Stimulated activated naive CD8-positive, alpha-beta T cell treated with anti-CD3 and anti-CD28 coated beads, Interleukin-15, amount 100 ng/mL, for 72 hours (primary cell): ENCODE results near the gene TRIP13.
A peak's percentile ranks its signal among the peaks of the same experiment; 100 is the strongest.
"Not testable (repeated sequence)": the region's sequence is repeated elsewhere in the genome, so short reads cannot be mapped to it uniquely, and the experiment has no call there.

ENCODE experiments used
- ATAC-seq: fragments of 150-1000 bp; cut with Tn5 transposase; 2 replicates; pipeline ENCODE4 v1.10.0; 2021; ENCODE audit warnings: mild to moderate bottlenecking, moderate library complexity
- DNase-seq, 2 donors: peaks; one replicate each; pipeline ENCODE4 v3.0.0; 2021 to 2022
- H3K27ac Mint-ChIP-seq, 2 donors: one replicate each; pipeline ENCODE4 v1.8.0; 2022; ENCODE audit warnings: mild to moderate bottlenecking in 2 of 2, mixed read lengths in 2 of 2, moderate library complexity in 2 of 2
- H3K27me3 Mint-ChIP-seq: one replicate; pipeline ENCODE4 v1.8.0; 2022; ENCODE audit warnings: mixed read lengths
- H3K4me1 Mint-ChIP-seq: one replicate; pipeline ENCODE4 v1.8.0; 2022; ENCODE audit warnings: mild to moderate bottlenecking, mixed read lengths
- H3K4me3 Mint-ChIP-seq, 2 donors: one replicate each; pipeline ENCODE4 v1.8.0; 2022; ENCODE audit warnings: mild to moderate bottlenecking in 2 of 2, mixed read lengths in 2 of 2, moderate library complexity in 1 of 2
- H3K9me3 Mint-ChIP-seq, 2 donors: one replicate each; pipeline ENCODE4 v1.8.0; 2022; ENCODE audit warnings: mixed read lengths in 2 of 2

Gene TRIP13

GRCh38 chr5:912280-913091, 19.8 kb downstream of the TRIP13 start:
- H3K4me3 Mint-ChIP-seq, result no peak overlapping the region
- no peaks in the 10 kb centered on the region for H3K4me1 Mint-ChIP-seq
- peak overlapping the region in 1 of 2 donors; percentile 89 for H3K27ac Mint-ChIP-seq
- no peaks in the 10 kb centered on the region for H3K9me3 Mint-ChIP-seq
- DNase-seq (peak in 1 of 2 donors; percentile 40), ATAC-seq (peak; percentile 76)
- H3K27me3 Mint-ChIP-seq, result no peaks in the 10 kb centered on the region

- no peak for DNase-seq
- H3K27me3 Mint-ChIP-seq, result no peaks in the 10 kb centered on the region
- H3K4me3 Mint-ChIP-seq, result no peak overlapping the region
- ATAC-seq, result no peak
- no peaks in the 10 kb centered on the region for H3K9me3 Mint-ChIP-seq
- H3K4me1 Mint-ChIP-seq, result no peaks in the 10 kb centered on the region
- H3K27ac Mint-ChIP-seq, result no peak overlapping the region
These were observed 21.5 kb downstream of the TRIP13 start for GRCh38 chr5:914174-914573.

DNA sequence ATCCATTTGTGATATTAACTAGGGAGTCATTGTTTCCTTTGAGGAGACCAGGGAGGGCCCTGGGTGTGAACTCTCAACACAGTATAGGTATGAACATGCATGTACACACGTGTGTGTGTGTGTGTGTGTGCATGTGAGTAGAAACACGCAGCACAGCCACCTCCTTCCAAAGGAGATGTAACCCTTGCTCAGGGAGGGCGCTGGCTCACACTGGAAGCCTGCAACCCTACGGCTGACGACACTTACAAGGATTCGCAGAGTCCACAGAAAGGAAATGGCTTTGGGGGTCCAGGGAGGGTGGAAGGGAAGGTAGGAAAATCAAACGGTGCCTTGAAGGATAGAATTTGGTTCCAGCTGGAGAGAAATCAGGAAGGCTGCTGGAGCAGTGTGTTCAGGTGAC, 21.9 kb downstream of the TRIP13 start:
- H3K4me3 Mint-ChIP-seq, result no peak overlapping the region
- H3K27me3 Mint-ChIP-seq, result no peaks in the 10 kb centered on the region

GRCh38 chr5:915346-915745, 22.7 kb downstream of the TRIP13 start:
- H3K4me1 Mint-ChIP-seq, ATAC-seq, H3K27me3 Mint-ChIP-seq, H3K4me3 Mint-ChIP-seq, H3K27ac Mint-ChIP-seq, DNase-seq, H3K9me3 Mint-ChIP-seq: not testable (repeated sequence)

More for the DNA sequence above, 21.9 kb downstream of the TRIP13 start:
- no peaks in the 10 kb centered on the region for H3K4me1 Mint-ChIP-seq
- ATAC-seq, result no peak
- no peak for DNase-seq
- no peak overlapping the region for H3K27ac Mint-ChIP-seq
- no peaks in the 10 kb centered on the region for H3K9me3 Mint-ChIP-seq

GRCh38 chr5:915946-916345, 23.3 kb downstream of the TRIP13 start:
- no peak overlapping the region for H3K27ac Mint-ChIP-seq
- no peaks in the 10 kb centered on the region for H3K27me3 Mint-ChIP-seq
- DNase-seq (no peak), ATAC-seq (no peak)
- H3K4me1 Mint-ChIP-seq, result no peaks in the 10 kb centered on the region
- H3K4me3 Mint-ChIP-seq, result no peak overlapping the region
- H3K9me3 Mint-ChIP-seq, result no peaks in the 10 kb centered on the region

DNA sequence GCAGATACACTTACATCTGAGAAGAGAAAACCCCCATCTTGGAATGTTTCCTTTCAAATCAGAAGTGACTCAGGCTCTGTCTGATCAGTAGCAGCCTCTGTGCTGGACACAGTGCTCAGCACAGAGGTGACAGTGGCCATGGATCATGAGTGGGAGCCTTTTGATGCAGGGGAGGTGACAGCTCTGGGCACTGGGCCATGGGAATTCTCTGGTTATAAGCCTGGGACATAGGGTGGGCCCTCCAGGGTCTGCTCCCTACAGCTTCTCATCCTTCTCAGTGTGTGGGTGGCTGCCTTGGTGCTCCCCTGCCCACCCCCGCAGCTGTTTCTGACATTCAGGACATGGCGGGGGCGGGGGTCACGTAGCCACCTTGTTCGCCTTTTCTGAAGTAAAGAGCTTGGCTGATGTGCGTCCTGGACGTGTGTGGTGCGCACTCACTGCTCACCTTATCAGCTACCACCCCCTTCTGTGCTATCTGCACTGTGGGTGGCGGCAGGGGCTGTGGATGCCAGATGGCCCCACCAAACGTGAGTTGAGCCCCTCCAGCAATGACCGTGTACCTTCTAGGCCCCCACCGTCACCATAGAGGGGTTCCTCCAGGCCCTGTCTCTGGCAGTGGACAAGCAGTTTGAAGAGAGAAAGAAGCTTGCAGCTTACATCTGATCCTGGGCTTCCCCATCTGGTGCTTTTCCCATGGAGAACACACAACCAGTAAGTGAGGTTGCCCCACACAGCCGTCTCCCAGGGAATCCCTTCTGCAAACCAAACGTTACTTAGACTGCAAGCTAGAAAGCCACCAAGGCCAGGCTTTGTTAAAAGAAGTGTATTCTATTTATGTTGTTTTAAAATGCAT, 24.0 kb downstream of the TRIP13 start:
- Mint-ChIP-seq H3K4me1 (no peaks in the 10 kb centered on the region), H3K4me3 (no peak overlapping the region), H3K27me3 (no peaks in the 10 kb centered on the region), H3K9me3 (no peaks in the 10 kb centered on the region), H3K27ac (no peak overlapping the region)
- ATAC-seq (no peak), DNase-seq (no peak)

- H3K9me3 Mint-ChIP-seq, ATAC-seq, DNase-seq, H3K4me3 Mint-ChIP-seq, H3K27me3 Mint-ChIP-seq, H3K27ac Mint-ChIP-seq, H3K4me1 Mint-ChIP-seq: not testable (repeated sequence)
These were observed 26.0 kb downstream of the TRIP13 start for GRCh38 chr5:918717-919116.

DNA sequence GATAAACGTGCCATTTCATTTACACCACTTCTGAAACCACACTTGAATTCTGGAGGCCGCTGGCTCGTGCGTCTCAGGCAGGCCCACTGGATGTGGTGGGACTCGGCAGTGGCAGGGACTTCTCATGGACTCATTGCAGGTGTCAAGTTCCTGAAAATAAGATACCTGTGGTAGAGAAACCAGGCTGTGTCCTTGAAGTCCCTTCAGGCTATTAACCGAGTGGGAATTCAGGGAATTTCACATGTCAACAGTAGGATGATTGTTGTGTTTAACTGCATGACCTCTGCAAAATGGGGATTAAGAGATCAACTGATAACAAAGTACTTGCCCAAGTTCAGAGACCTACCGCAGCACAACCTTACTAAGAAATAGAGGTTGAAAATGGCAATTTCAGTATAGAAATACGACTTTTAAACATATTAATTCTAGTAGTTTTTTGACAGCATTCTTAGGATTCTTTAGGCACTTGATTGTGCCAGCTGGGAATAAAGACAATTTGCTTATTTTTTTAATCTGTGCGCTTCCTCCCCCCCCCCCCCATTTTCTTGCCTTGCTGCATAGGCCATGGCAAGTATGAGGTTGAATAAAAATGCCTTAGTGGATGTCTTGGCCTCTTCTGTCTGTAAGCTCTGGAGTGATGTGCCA, 26.8 kb downstream of the TRIP13 start:
- H3K27me3 Mint-ChIP-seq, result peaks cover 9% of the 10 kb centered on the region
- H3K9me3 Mint-ChIP-seq, result no peaks in the 10 kb centered on the region
- H3K4me3 Mint-ChIP-seq, result no peak overlapping the region
- peaks cover 9% of the 10 kb centered on the region for H3K4me1 Mint-ChIP-seq
- no peak for DNase-seq
- H3K27ac Mint-ChIP-seq, result no peak overlapping the region
- no peak for ATAC-seq

DNA sequence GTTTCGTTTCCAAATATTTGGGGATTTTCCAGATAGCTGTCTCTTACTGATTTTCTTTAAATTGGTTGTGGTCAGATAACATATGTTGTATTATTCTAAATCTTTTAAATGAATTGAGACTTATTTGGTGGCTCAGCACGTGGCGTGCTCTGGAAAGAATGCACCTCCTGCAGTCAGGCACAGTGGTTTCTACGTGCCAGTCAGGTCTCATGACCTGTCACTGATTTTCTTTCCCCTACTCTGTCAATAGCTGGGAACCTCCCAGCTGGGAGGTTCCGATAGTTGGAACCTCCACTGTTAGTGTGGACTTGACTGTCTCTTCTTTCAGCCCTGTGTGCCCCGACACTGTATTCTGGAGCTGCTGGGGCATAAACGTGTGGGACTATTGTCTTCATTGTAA, 27.6 kb downstream of the TRIP13 start:
- no peak for DNase-seq
- no peak for ATAC-seq
- Mint-ChIP-seq H3K4me1 (peaks cover 9% of the 10 kb centered on the region), H3K27me3 (peaks cover 17% of the 10 kb centered on the region), H3K9me3 (no peaks in the 10 kb centered on the region), H3K27ac (peak overlapping the region in 1 of 2 donors; percentile 31), H3K4me3 (no peak overlapping the region)

- Mint-ChIP-seq H3K9me3 (no peaks in the 10 kb centered on the region), H3K4me1 (peaks cover 18% of the 10 kb centered on the region), H3K27ac (no peak overlapping the region), H3K27me3 (peaks cover 31% of the 10 kb centered on the region), H3K4me3 (no peak overlapping the region)
- ATAC-seq, result no peak
- DNase-seq, result no peak
These were observed 29.1 kb downstream of the TRIP13 start for GRCh38 chr5:921456-922435.

DNA sequence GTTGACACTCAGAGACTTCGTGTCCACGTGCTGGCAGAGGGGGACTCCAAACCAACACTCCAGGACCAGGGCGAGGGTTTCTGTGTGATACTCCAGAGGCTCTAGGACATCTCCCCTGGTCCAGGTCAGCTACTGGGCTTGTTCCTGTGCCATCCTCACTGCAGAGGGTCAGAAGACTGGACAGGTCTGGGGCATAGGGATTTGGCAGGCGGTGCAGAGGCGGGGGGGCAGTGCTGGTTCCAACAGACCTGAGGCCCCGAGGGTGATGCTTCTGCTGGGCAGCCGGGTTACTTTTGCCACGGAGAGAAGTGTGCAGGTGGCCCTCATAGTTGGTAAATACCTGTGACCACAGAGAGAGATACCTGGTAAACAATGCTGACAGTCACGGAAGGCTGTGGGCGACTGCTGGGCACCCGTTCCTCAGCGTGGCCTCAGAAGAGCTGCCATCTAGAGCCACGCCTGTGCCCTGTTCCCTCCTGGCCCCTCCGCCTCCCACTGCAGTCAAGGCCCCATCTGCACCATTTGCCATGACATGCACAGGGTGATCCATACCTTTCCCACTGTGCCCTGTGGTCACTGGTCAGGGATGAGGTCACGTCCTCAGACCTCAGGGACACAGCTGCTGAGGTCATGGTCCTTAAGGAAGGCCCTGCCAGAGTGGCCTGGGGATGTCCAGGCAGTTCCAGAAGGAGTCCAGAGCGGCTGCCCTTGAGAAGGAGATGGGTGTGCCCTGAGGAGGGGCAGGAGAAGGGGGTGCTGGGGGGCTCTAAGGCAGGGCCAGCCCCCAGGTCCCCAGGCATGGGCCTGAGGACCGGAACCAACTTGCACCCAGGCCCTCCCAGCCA, 30.0 kb downstream of the TRIP13 start:
- Mint-ChIP-seq H3K9me3 (no peaks in the 10 kb centered on the region), H3K27ac (no peak overlapping the region), H3K4me1 (peaks cover 27% of the 10 kb centered on the region), H3K4me3 (no peak overlapping the region), H3K27me3 (peaks cover 40% of the 10 kb centered on the region)
- no peak for ATAC-seq
- no peak for DNase-seq

GRCh38 chr5:923281-923873, 30.7 kb downstream of the TRIP13 start:
- H3K27me3 Mint-ChIP-seq, result peaks cover 48% of the 10 kb centered on the region
- H3K4me1 Mint-ChIP-seq, result peaks cover 27% of the 10 kb centered on the region
- DNase-seq, result peak; percentile 76 to 81
- no peaks in the 10 kb centered on the region for H3K9me3 Mint-ChIP-seq
- ATAC-seq, result peak; percentile 92
- no peak overlapping the region for H3K27ac Mint-ChIP-seq
- H3K4me3 Mint-ChIP-seq, result no peak overlapping the region

DNA sequence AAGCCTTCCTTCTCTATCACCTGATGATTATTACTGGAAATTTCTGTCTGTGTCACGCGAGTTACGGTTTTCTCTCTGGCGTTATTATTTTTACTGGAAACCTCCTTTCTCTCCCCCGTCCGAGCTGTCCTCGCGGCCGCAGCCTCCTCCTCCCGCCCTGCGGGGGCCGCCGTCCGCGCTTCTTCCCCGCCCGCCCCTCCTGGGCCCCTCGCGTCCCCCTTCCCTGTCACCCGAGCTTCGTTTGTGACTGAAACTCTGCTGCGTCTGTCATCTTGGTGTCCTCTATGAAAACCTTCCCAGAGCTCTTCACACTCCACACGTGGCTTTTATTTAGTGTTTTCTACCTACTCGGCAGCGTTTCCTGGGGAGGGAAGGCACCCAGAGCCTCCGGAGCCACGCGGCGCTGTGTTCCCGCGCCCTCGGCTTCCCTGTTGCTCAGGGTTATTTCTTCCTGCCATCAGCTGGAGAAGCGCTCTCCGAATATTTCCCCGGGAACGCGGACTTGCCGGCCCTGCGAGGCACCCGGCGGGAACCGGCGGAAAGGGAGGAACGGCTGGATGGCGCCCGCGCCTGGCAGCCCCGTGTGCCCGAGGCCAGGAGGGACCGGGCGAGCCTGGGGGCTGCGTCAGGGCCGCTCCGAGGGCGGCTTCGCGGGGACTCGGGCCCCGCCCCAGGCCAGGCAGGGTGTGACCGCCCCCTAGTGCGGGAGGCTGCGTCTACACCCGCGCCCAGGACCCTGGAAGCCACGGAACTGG, 33.9 kb downstream of the TRIP13 start:
- DNase-seq (peak; percentile 45 to 50), ATAC-seq (peak; percentile 86)
- Mint-ChIP-seq H3K4me3 (peak overlapping the region; percentile 35 to 74), H3K27ac (peak overlapping the region in 1 of 2 donors; percentile 8), H3K9me3 (no peaks in the 10 kb centered on the region), H3K4me1 (peaks cover 27% of the 10 kb centered on the region), H3K27me3 (peaks cover 69% of the 10 kb centered on the region)
